Panc1 (cell line): ENCODE data around the gene ZDHHC14. TPM values are rescaled to one million over a fixed set of nuclear protein-coding genes. Genes with fewer than 3 reads are reported as not detected.

Source experiments
- ATAC-seq: fragments of 200-7000 bp; cut with Tn5 transposase; 2 replicates; pipeline ENCODE4 v1.9.1; 2020; ENCODE audit warnings: mild to moderate bottlenecking, moderate library complexity
- BruUV-seq: library from RNA; stranded (reverse); fragments of 400-500 nt; replicated peaks from 2 replicates; lab custom pipeline; 2021; lab: Mats Ljungman, UMichigan
- CTCF ChIA-PET: fragments of 300-600 bp; sonication (Branson Sonifier 250); formaldehyde crosslinking; loops from one replicate; lab custom pipeline; 2022; ENCODE audit warnings: antibody characterized with exemption; lab: Charles Lee
- POLR2A ChIA-PET: fragments of 300-600 bp; sonication (Branson Sonifier 250); formaldehyde crosslinking; loops from one replicate; lab custom pipeline; 2022; ENCODE audit warnings: antibody characterized with exemption; lab: Charles Lee
- DNase-seq: peaks from one replicate; pipeline ENCODE4 v3.0.0-alpha.2; 2010; ENCODE audit warnings: low read depth, low spot score
- H3K27ac ChIP-seq: 2 replicates; pipeline ENCODE4 v1.5.1; 2011; ENCODE audit warnings: mild to moderate bottlenecking, low read length, inconsistent platforms
- H3K27me3 ChIP-seq: fragments of 200-500 bp; sonication (Bioruptor generic); 2 replicates; pipeline ENCODE4 v1.6.0; 2014; ENCODE audit warnings: low read length, inconsistent platforms; ENCODE audit not compliant: control insufficient read depth, insufficient read depth
- H3K36me3 ChIP-seq: fragments of 200-500 bp; sonication (Bioruptor generic); 2 replicates; pipeline ENCODE4 v1.5.1; 2014; ENCODE audit warnings: inconsistent platforms, mild to moderate bottlenecking, low read length, moderate library complexity; ENCODE audit not compliant: control insufficient read depth, insufficient read depth
- H3K4me1 ChIP-seq: 2 replicates; pipeline ENCODE4 v1.5.1; 2011; ENCODE audit warnings: inconsistent platforms, mild to moderate bottlenecking, low read length, moderate library complexity; ENCODE audit not compliant: control insufficient read depth, insufficient read depth
- H3K4me3 ChIP-seq, 2 experiments: 2 replicates each; pipeline ENCODE4 v1.5.1; 2011 to 2012; ENCODE audit warnings: low read depth in 2 of 2, low read length in 2 of 2, mild to moderate bottlenecking in 2 of 2, inconsistent platforms in 1 of 2, moderate library complexity in 1 of 2
- H3K9me3 ChIP-seq: fragments of 200-500 bp; sonication (Bioruptor generic); 2 replicates; pipeline ENCODE4 v1.5.1; 2014; ENCODE audit warnings: low read depth, mild to moderate bottlenecking, inconsistent platforms, low read length, moderate library complexity; ENCODE audit not compliant: control insufficient read depth, insufficient read depth
- POLR2AphosphoS5 ChIP-seq: IDR thresholded peaks from 2 replicates; pipeline ENCODE4 v1.6.1; 2012; ENCODE audit warnings: mild to moderate bottlenecking, low read depth, low read length, moderate library complexity
- SIN3A ChIP-seq: IDR thresholded peaks from 2 replicates; pipeline ENCODE4 v1.6.1; 2012; ENCODE audit warnings: low read depth, mild to moderate bottlenecking, low read length, moderate library complexity, borderline replicate concordance; ENCODE audit not compliant: insufficient read depth
- TCF7L2 ChIP-seq: IDR thresholded peaks from 2 replicates; pipeline ENCODE4 v1.6.1; 2011; ENCODE audit warnings: mild to moderate bottlenecking, low read depth, low read length, inconsistent platforms
- in situ Hi-C: cut with HindIII; loops from 2 replicates; pipeline ENCODE4 v1.10.0; 2016; ENCODE audit warnings: low sequenced_read_pairs, low pct_unique_long_range_greater_than_20kb
- intact Hi-C: fragments of 100-400 bp; cut with micrococcal nuclease; formaldehyde crosslinking; loops from one replicate; pipeline ENCODE4 v1.10.0; 2022; ENCODE audit not compliant: unreplicated experiment
- total RNA-seq: library from RNA; stranded (reverse); gene quantifications from one replicate; pipeline ENCODE4 v1.2.1, GENCODE V29; 2021; ENCODE audit not compliant: unreplicated experiment
- TF ChIP-seq, protein P1 (sequence below): fragments of 450-650 bp; IDR thresholded peaks from 2 replicates; pipeline ENCODE4 v1.5.1; 2017; ENCODE audit warnings: mild to moderate bottlenecking
- TF ChIP-seq, protein P2 (sequence below), 2 experiments: IDR thresholded peaks; 2 replicates each; pipeline ENCODE4 v1.6.1; 2011 to 2012; ENCODE audit warnings: low read depth in 2 of 2, control low read depth in 1 of 2, low read length in 1 of 2, mild to moderate bottlenecking in 1 of 2, moderate library complexity in 1 of 2; ENCODE audit not compliant: insufficient read depth in 1 of 2

ZDHHC14 gene
- total RNA-seq, 1 experiment from 2014 or later: 19.9 TPM

DNA sequence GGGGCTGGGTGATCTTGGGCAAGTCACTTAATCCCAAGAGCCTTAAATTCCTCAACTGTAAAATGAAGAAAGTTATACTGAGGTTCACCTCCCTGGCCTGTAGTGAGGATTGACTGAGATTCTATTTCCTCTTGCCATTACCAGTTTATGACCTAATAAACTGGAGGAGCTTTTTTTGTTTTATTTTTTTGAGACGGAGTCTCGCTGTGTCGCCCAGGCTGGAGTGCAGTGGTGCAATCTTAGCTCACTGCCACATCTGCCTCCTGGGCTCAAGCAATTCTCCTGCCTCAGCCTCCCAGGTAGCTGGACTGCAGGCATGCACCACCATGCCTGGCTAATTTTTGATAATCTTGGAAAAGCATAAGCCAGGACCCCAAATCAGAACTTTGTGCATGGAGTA, 280.7 kb downstream of the ZDHHC14 start:
- H3K4me3 ChIP-seq: no peak overlapping the region
- no peaks in the 10 kb centered on the region for H3K9me3 ChIP-seq
- no peak for TF ChIP-seq TCF7L2
- TF ChIP-seq POLR2AphosphoS5: no peak
- TF ChIP-seq SIN3A: no peak
- TF ChIP-seq, protein P1, sequence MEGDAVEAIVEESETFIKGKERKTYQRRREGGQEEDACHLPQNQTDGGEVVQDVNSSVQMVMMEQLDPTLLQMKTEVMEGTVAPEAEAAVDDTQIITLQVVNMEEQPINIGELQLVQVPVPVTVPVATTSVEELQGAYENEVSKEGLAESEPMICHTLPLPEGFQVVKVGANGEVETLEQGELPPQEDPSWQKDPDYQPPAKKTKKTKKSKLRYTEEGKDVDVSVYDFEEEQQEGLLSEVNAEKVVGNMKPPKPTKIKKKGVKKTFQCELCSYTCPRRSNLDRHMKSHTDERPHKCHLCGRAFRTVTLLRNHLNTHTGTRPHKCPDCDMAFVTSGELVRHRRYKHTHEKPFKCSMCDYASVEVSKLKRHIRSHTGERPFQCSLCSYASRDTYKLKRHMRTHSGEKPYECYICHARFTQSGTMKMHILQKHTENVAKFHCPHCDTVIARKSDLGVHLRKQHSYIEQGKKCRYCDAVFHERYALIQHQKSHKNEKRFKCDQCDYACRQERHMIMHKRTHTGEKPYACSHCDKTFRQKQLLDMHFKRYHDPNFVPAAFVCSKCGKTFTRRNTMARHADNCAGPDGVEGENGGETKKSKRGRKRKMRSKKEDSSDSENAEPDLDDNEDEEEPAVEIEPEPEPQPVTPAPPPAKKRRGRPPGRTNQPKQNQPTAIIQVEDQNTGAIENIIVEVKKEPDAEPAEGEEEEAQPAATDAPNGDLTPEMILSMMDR: no peak
- TF ChIP-seq, protein P2, sequence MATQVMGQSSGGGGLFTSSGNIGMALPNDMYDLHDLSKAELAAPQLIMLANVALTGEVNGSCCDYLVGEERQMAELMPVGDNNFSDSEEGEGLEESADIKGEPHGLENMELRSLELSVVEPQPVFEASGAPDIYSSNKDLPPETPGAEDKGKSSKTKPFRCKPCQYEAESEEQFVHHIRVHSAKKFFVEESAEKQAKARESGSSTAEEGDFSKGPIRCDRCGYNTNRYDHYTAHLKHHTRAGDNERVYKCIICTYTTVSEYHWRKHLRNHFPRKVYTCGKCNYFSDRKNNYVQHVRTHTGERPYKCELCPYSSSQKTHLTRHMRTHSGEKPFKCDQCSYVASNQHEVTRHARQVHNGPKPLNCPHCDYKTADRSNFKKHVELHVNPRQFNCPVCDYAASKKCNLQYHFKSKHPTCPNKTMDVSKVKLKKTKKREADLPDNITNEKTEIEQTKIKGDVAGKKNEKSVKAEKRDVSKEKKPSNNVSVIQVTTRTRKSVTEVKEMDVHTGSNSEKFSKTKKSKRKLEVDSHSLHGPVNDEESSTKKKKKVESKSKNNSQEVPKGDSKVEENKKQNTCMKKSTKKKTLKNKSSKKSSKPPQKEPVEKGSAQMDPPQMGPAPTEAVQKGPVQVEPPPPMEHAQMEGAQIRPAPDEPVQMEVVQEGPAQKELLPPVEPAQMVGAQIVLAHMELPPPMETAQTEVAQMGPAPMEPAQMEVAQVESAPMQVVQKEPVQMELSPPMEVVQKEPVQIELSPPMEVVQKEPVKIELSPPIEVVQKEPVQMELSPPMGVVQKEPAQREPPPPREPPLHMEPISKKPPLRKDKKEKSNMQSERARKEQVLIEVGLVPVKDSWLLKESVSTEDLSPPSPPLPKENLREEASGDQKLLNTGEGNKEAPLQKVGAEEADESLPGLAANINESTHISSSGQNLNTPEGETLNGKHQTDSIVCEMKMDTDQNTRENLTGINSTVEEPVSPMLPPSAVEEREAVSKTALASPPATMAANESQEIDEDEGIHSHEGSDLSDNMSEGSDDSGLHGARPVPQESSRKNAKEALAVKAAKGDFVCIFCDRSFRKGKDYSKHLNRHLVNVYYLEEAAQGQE (IDR thresholded peaks at IDR 0.05; ENCODE audit: insufficient read depth in 1 of 2, low read depth in 2 of 2, low read length in 1 of 2): no peak
- DNase-seq (no peak), ATAC-seq (no peak)
- intact Hi-C loops: no loop called here
- ChIA-PET CTCF (no interaction called here), POLR2A (no interaction called here)
- no peaks in the 10 kb centered on the region for H3K36me3 ChIP-seq
- in situ Hi-C loops: loop anchor here (25.0 kb wide), 1 partner anchor 349 kb away; the partner anchor contains the start of gene TMEM242
- BruUV-seq: no TSS peak
- H3K4me1 ChIP-seq: no peaks in the 10 kb centered on the region
- H3K27me3 ChIP-seq: no peaks in the 10 kb centered on the region
- H3K27ac ChIP-seq: no peak overlapping the region

DNA sequence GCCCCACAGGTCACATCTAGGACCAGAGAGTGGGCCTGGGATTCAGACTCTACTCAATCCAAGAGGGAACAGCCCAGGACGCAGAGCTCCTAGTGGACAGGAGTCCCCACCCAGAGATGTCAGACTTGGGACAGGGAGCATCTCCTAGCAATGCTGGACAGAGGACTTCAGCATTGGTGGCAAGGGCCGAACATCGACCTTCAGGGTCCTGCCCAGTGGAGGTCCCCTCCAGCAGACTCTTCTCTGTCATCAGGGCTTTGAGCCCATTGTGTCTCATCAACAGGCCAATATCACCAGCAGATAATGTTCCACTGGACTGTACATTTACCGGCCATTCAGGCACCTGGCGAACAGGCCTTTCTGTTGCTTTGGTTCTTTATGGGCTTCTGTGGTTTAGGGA, 282.3 kb downstream of the ZDHHC14 start:
- in situ Hi-C loops: loop anchor here (25.0 kb wide), 1 partner anchor 351 kb away; the partner anchor contains the start of gene TMEM242
- CTCF ChIA-PET: no interaction called here

More for the DNA sequence above, 282.3 kb downstream of the ZDHHC14 start:
- intact Hi-C loops: no loop called here
- ATAC-seq (no peak), DNase-seq (no peak)
- POLR2A ChIA-PET: no interaction called here
- no peak for TF ChIP-seq POLR2AphosphoS5
- TF ChIP-seq, protein P2 (IDR thresholded peaks at IDR 0.05; ENCODE audit: insufficient read depth in 1 of 2, low read depth in 2 of 2, low read length in 1 of 2): no peak
- TF ChIP-seq TCF7L2: no peak
- TF ChIP-seq, protein P1: no peak
- TF ChIP-seq SIN3A: no peak
- Histone ChIP-seq H3K27ac (no peak overlapping the region), H3K4me3 (no peak overlapping the region), H3K9me3 (no peaks in the 10 kb centered on the region), H3K27me3 (no peaks in the 10 kb centered on the region), H3K36me3 (no peaks in the 10 kb centered on the region), H3K4me1 (no peaks in the 10 kb centered on the region; the same call in 1 of the 2 replicates)
- BruUV-seq: no TSS peak
